Panc1 (cell line): ENCODE data around the gene TMEM31. TPM values are rescaled to one million over a fixed set of nuclear protein-coding genes. Genes with fewer than 3 reads are reported as not detected.

Source experiments
- ATAC-seq: fragments of 200-7000 bp; cut with Tn5 transposase; 2 replicates; pipeline ENCODE4 v1.9.1; 2020; ENCODE audit warnings: mild to moderate bottlenecking, moderate library complexity
- BruUV-seq: library from RNA; stranded (reverse); fragments of 400-500 nt; replicated peaks from 2 replicates; lab custom pipeline; 2021; lab: Mats Ljungman, UMichigan
- CTCF ChIA-PET: fragments of 300-600 bp; sonication (Branson Sonifier 250); formaldehyde crosslinking; loops from one replicate; lab custom pipeline; 2022; ENCODE audit warnings: antibody characterized with exemption; lab: Charles Lee
- POLR2A ChIA-PET: fragments of 300-600 bp; sonication (Branson Sonifier 250); formaldehyde crosslinking; loops from one replicate; lab custom pipeline; 2022; ENCODE audit warnings: antibody characterized with exemption; lab: Charles Lee
- DNase-seq: peaks from one replicate; pipeline ENCODE4 v3.0.0-alpha.2; 2010; ENCODE audit warnings: low read depth, low spot score
- H3K27ac ChIP-seq: 2 replicates; pipeline ENCODE4 v1.5.1; 2011; ENCODE audit warnings: mild to moderate bottlenecking, low read length, inconsistent platforms
- H3K27me3 ChIP-seq: fragments of 200-500 bp; sonication (Bioruptor generic); 2 replicates; pipeline ENCODE4 v1.6.0; 2014; ENCODE audit warnings: low read length, inconsistent platforms; ENCODE audit not compliant: control insufficient read depth, insufficient read depth
- H3K36me3 ChIP-seq: fragments of 200-500 bp; sonication (Bioruptor generic); 2 replicates; pipeline ENCODE4 v1.5.1; 2014; ENCODE audit warnings: inconsistent platforms, mild to moderate bottlenecking, low read length, moderate library complexity; ENCODE audit not compliant: control insufficient read depth, insufficient read depth
- H3K4me1 ChIP-seq: 2 replicates; pipeline ENCODE4 v1.5.1; 2011; ENCODE audit warnings: inconsistent platforms, mild to moderate bottlenecking, low read length, moderate library complexity; ENCODE audit not compliant: control insufficient read depth, insufficient read depth
- H3K4me3 ChIP-seq, 2 experiments: 2 replicates each; pipeline ENCODE4 v1.5.1; 2011 to 2012; ENCODE audit warnings: low read depth in 2 of 2, low read length in 2 of 2, mild to moderate bottlenecking in 2 of 2, inconsistent platforms in 1 of 2, moderate library complexity in 1 of 2
- H3K9me3 ChIP-seq: fragments of 200-500 bp; sonication (Bioruptor generic); 2 replicates; pipeline ENCODE4 v1.5.1; 2014; ENCODE audit warnings: low read depth, mild to moderate bottlenecking, inconsistent platforms, low read length, moderate library complexity; ENCODE audit not compliant: control insufficient read depth, insufficient read depth
- CTCF ChIP-seq: fragments of 450-650 bp; IDR thresholded peaks from 2 replicates; pipeline ENCODE4 v1.5.1; 2017; ENCODE audit warnings: mild to moderate bottlenecking
- POLR2AphosphoS5 ChIP-seq: IDR thresholded peaks from 2 replicates; pipeline ENCODE4 v1.6.1; 2012; ENCODE audit warnings: mild to moderate bottlenecking, low read depth, low read length, moderate library complexity
- REST ChIP-seq, 2 experiments: IDR thresholded peaks; 2 replicates each; pipeline ENCODE4 v1.6.1; 2011 to 2012; ENCODE audit warnings: low read depth in 2 of 2, control low read depth in 1 of 2, low read length in 1 of 2, mild to moderate bottlenecking in 1 of 2, moderate library complexity in 1 of 2; ENCODE audit not compliant: insufficient read depth in 1 of 2
- SIN3A ChIP-seq: IDR thresholded peaks from 2 replicates; pipeline ENCODE4 v1.6.1; 2012; ENCODE audit warnings: low read depth, mild to moderate bottlenecking, low read length, moderate library complexity, borderline replicate concordance; ENCODE audit not compliant: insufficient read depth
- TCF7L2 ChIP-seq: IDR thresholded peaks from 2 replicates; pipeline ENCODE4 v1.6.1; 2011; ENCODE audit warnings: mild to moderate bottlenecking, low read depth, low read length, inconsistent platforms
- in situ Hi-C: cut with HindIII; loops from 2 replicates; pipeline ENCODE4 v1.10.0; 2016; ENCODE audit warnings: low sequenced_read_pairs, low pct_unique_long_range_greater_than_20kb
- intact Hi-C: fragments of 100-400 bp; cut with micrococcal nuclease; formaldehyde crosslinking; loops from one replicate; pipeline ENCODE4 v1.10.0; 2022; ENCODE audit not compliant: unreplicated experiment
- total RNA-seq: library from RNA; stranded (reverse); gene quantifications from one replicate; pipeline ENCODE4 v1.2.1, GENCODE V29; 2021; ENCODE audit not compliant: unreplicated experiment

TMEM31 gene
- total RNA-seq, 1 experiment from 2014 or later = not detected

- ATAC-seq (no peak), DNase-seq (no peak)
- peak overlapping the region; percentile 99 for H3K27ac ChIP-seq
- in situ Hi-C loops (no loop called here), intact Hi-C loops (loop anchor here (1.0 to 5.0 kb wide), 3 partner anchors 83 to 157 kb away; no protein-coding TSS in a partner anchor)
- no TSS peak for BruUV-seq
- H3K27me3 ChIP-seq = no peaks in the 10 kb centered on the region
- TF ChIP-seq SIN3A = no peak
- TF ChIP-seq CTCF = peak; percentile 78
- H3K4me3 ChIP-seq = no peak overlapping the region
- CTCF ChIA-PET = no interaction called here
- H3K9me3 ChIP-seq = no peaks in the 10 kb centered on the region
- POLR2A ChIA-PET = no interaction called here
- peaks cover 19% of the 10 kb centered on the region for H3K4me1 ChIP-seq
- peaks cover 13% of the 10 kb centered on the region for H3K36me3 ChIP-seq
Measured at GRCh38 chrX:103688946-103689345, 21.8 kb upstream of the TMEM31 start.

- no peaks in the 10 kb centered on the region for H3K27me3 ChIP-seq
- H3K27ac ChIP-seq = no peak overlapping the region
- peaks cover 7% of the 10 kb centered on the region for H3K4me1 ChIP-seq
- H3K9me3 ChIP-seq = no peaks in the 10 kb centered on the region
- DNase-seq = no peak
- no peaks in the 10 kb centered on the region for H3K36me3 ChIP-seq
- ChIA-PET POLR2A (no interaction called here), CTCF (interaction anchor here (0.6 kb wide), 1 partner anchor 78 kb away, joined by 3 read pairs; no protein-coding TSS in a partner anchor)
- no peak for TF ChIP-seq SIN3A
- TF ChIP-seq REST (IDR thresholded peaks at IDR 0.05; ENCODE audit: insufficient read depth in 1 of 2, low read depth in 2 of 2, low read length in 1 of 2) = no peak
- no peak for TF ChIP-seq POLR2AphosphoS5
- TF ChIP-seq CTCF = no peak
- no peak for TF ChIP-seq TCF7L2
- in situ Hi-C loops (no loop called here), intact Hi-C loops (no loop called here)
- BruUV-seq = no TSS peak
- H3K4me3 ChIP-seq = no peak overlapping the region
- ATAC-seq = no peak
Measured at GRCh38 chrX:103691059-103691458, 19.6 kb upstream of the TMEM31 start.
